ENCODE data around the gene IGSF3. TPM values are rescaled to one million over a fixed set of nuclear protein-coding genes. Genes with fewer than 3 reads are reported as not detected.

IGSF3 gene
- 41.5 and 43.3 TPM in 2 replicates for total RNA-seq
- long read RNA-seq, full-length matches to known transcripts, result 2 of 25 reads
- long read RNA-seq, partial matches to known transcripts, result 7 of 25 reads
- long read RNA-seq, other reads (novel, unspliced or antisense), result 16 of 25 reads

DNA sequence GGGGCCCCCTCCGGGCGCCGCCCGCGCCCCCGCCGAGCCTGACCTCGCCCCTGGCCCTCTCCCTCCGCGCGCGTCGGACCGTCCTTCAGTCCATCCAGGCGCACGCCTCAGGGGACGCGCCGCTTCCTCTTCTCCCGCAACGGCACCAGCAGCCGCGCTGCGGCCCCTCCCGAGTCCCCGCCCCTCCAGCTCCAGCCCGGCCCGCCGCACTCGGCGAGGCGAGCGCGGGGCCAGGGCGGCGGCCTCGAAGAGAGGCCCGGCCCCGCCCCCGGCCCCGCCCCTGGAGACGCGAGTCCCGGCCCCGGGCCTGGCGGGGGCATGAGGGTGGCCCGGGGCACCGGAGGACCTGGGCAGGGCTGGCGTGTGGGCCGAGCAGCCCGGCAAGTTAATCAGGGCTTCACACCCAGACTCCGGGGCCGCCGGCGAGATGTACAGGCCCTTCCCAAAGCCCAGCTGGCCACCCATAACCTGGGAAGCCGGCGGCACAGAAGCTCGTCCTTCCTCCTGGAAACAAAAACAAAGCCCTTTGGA lies at the start of gene IGSF3:
TSS of gene IGSF3 (minus strand) at position 159 of the 531 bp plus-strand sequence. CDS start 1,407 bp downstream, outside the sequence.
- peak within 1 kb of the TSS; percentile 86 for H3K4me3 Mint-ChIP-seq (ENCODE audit: low read depth)
- H3K27ac Mint-ChIP-seq, result peak within 1 kb of the TSS; percentile 90
- peak; percentile 57 for DNase-seq (ENCODE audit: low spot score, unreplicated experiment)
- peaks cover 40% of the 10 kb centered on the region for H3K27me3 Mint-ChIP-seq
- peaks cover 3% of the 10 kb centered on the region for H3K36me3 Mint-ChIP-seq (ENCODE audit: insufficient read depth)
- TF ChIP-seq, protein P1, sequence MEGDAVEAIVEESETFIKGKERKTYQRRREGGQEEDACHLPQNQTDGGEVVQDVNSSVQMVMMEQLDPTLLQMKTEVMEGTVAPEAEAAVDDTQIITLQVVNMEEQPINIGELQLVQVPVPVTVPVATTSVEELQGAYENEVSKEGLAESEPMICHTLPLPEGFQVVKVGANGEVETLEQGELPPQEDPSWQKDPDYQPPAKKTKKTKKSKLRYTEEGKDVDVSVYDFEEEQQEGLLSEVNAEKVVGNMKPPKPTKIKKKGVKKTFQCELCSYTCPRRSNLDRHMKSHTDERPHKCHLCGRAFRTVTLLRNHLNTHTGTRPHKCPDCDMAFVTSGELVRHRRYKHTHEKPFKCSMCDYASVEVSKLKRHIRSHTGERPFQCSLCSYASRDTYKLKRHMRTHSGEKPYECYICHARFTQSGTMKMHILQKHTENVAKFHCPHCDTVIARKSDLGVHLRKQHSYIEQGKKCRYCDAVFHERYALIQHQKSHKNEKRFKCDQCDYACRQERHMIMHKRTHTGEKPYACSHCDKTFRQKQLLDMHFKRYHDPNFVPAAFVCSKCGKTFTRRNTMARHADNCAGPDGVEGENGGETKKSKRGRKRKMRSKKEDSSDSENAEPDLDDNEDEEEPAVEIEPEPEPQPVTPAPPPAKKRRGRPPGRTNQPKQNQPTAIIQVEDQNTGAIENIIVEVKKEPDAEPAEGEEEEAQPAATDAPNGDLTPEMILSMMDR (IDR thresholded peaks at IDR 0.05; ENCODE audit: unreplicated experiment), result no peak
- H3K4me1 Mint-ChIP-seq (ENCODE audit: low read depth), result peaks cover 16% of the 10 kb centered on the region
- H3K9me3 Mint-ChIP-seq (ENCODE audit: low read depth), result no peaks in the 10 kb centered on the region

- no peak overlapping the region for H3K4me3 Mint-ChIP-seq (ENCODE audit: low read depth)
- H3K27me3 Mint-ChIP-seq, result no peaks in the 10 kb centered on the region
- H3K9me3 Mint-ChIP-seq (ENCODE audit: low read depth), result no peaks in the 10 kb centered on the region
- TF ChIP-seq, protein P1 (IDR thresholded peaks at IDR 0.05; ENCODE audit: unreplicated experiment), result no peak
- H3K27ac Mint-ChIP-seq, result no peak overlapping the region
- no peaks in the 10 kb centered on the region for H3K4me1 Mint-ChIP-seq (ENCODE audit: low read depth)
- no peak for DNase-seq (ENCODE audit: low spot score, unreplicated experiment)
- no peaks in the 10 kb centered on the region for H3K36me3 Mint-ChIP-seq (ENCODE audit: insufficient read depth)
Observed at GRCh38 chr1:116717318-116717717, 49.8 kb upstream of the IGSF3 start.

GRCh38 chr1:116716391-116716790 lies 48.9 kb upstream of the IGSF3 start:
- TF ChIP-seq, protein P1 (IDR thresholded peaks at IDR 0.05; ENCODE audit: unreplicated experiment), result no peak
- no peak for DNase-seq (ENCODE audit: low spot score, unreplicated experiment)
- no peak overlapping the region for H3K4me3 Mint-ChIP-seq (ENCODE audit: low read depth)
- H3K27me3 Mint-ChIP-seq, result no peaks in the 10 kb centered on the region
- no peaks in the 10 kb centered on the region for H3K9me3 Mint-ChIP-seq (ENCODE audit: low read depth)
- H3K27ac Mint-ChIP-seq, result no peak overlapping the region
- H3K4me1 Mint-ChIP-seq (ENCODE audit: low read depth), result no peaks in the 10 kb centered on the region
- H3K36me3 Mint-ChIP-seq (ENCODE audit: insufficient read depth), result no peaks in the 10 kb centered on the region

DNA sequence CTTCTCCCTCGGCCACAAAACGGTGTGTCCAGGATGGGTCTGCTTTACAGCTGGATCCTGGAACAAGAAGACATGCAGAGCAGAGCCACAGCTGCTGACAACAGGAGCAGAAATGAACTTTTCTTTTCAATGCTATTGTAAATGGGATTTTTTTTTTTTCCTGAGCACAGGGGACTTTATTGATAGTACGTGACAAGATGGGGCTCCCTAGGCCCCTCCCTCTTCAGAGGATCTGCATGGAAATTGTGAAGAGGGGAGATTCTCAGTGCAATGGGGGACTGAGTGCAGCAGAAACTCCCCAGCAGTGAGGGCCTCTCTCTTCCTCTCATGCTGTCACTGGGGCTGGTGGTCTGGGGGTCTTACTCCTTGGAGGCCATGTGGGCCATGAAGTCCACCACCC lies 45.9 kb upstream of the IGSF3 start:
- DNase-seq (ENCODE audit: low spot score, unreplicated experiment), result no peak
- peaks cover 7% of the 10 kb centered on the region for H3K4me1 Mint-ChIP-seq (ENCODE audit: low read depth)
- TF ChIP-seq, protein P1 (IDR thresholded peaks at IDR 0.05; ENCODE audit: unreplicated experiment), result no peak

GRCh38 chr1:116712510-116712909 lies 45.0 kb upstream of the IGSF3 start:
- Mint-ChIP-seq H3K4me3 (ENCODE audit: low read depth) (no peak overlapping the region), H3K4me1 (ENCODE audit: low read depth) (peaks cover 7% of the 10 kb centered on the region), H3K27ac (no peak overlapping the region)

More for the DNA sequence above, 45.9 kb upstream of the IGSF3 start:
- no peaks in the 10 kb centered on the region for H3K36me3 Mint-ChIP-seq (ENCODE audit: insufficient read depth)
- no peak overlapping the region for H3K27ac Mint-ChIP-seq
- H3K4me3 Mint-ChIP-seq (ENCODE audit: low read depth), result no peak overlapping the region
- peaks cover under 1% of the 10 kb centered on the region for H3K27me3 Mint-ChIP-seq
- no peaks in the 10 kb centered on the region for H3K9me3 Mint-ChIP-seq (ENCODE audit: low read depth)

More at GRCh38 chr1:116712510-116712909, 45.0 kb upstream of the IGSF3 start:
- DNase-seq (ENCODE audit: low spot score, unreplicated experiment), result no peak
- H3K27me3 Mint-ChIP-seq, result peaks cover 11% of the 10 kb centered on the region
- TF ChIP-seq, protein P1 (IDR thresholded peaks at IDR 0.05; ENCODE audit: unreplicated experiment), result no peak
- no peaks in the 10 kb centered on the region for H3K36me3 Mint-ChIP-seq (ENCODE audit: insufficient read depth)
- no peaks in the 10 kb centered on the region for H3K9me3 Mint-ChIP-seq (ENCODE audit: low read depth)
